NOMO-1 treated with DMSO at 0.1 percent for 48 hours (cell line): Measurements from ENCODE around the gene KRT13.
"Not testable (repeated sequence)": the region's sequence is repeated elsewhere in the genome, so short reads cannot be mapped to it uniquely, and the experiment has no call there.

Source experiments
- DNase-seq: peaks from one replicate; lab custom pipeline; 2025; ENCODE audit not compliant: unreplicated experiment; lab: John Stamatoyannopoulos, UW

Gene KRT13

GRCh38 chr17:41505007-41505808 lies at the start of gene KRT13:
TSS of gene KRT13 (minus strand) at chr17:41505612. CDS start at chr17:41505550, 62 bp downstream.
- no peak for DNase-seq

GRCh38 chr17:41553987-41554680 lies 48.7 kb upstream of the KRT13 start:
- DNase-seq = no peak

GRCh38 chr17:41553176-41553575 lies 47.8 kb upstream of the KRT13 start:
- no peak for DNase-seq

- DNase-seq = no peak
Observed at GRCh38 chr17:41552455-41552854, 47.0 kb upstream of the KRT13 start.

- DNase-seq = no peak
Observed at GRCh38 chr17:41551365-41551764, 46.0 kb upstream of the KRT13 start.

- DNase-seq = no peak
Observed at GRCh38 chr17:41549596-41550039, 44.2 kb upstream of the KRT13 start.

GRCh38 chr17:41548844-41549595 lies 43.6 kb upstream of the KRT13 start:
- DNase-seq = peak; percentile 77

GRCh38 chr17:41547921-41548843 lies 42.8 kb upstream of the KRT13 start:
- DNase-seq = peak; percentile 47

- no peak for DNase-seq
Observed at GRCh38 chr17:41547378-41547841, 42.0 kb upstream of the KRT13 start.

GRCh38 chr17:41546819-41547218 lies 41.4 kb upstream of the KRT13 start:
- no peak for DNase-seq

- no peak for DNase-seq
Observed at GRCh38 chr17:41545829-41546410, 40.5 kb upstream of the KRT13 start.

GRCh38 chr17:41544935-41545334 lies 39.5 kb upstream of the KRT13 start:
- DNase-seq = no peak

- no peak for DNase-seq
Observed at GRCh38 chr17:41544491-41544892, 39.1 kb upstream of the KRT13 start.

- not testable (repeated sequence) for DNase-seq
Observed at GRCh38 chr17:41542786-41543185, 37.4 kb upstream of the KRT13 start.

GRCh38 chr17:41542357-41542756 lies 36.9 kb upstream of the KRT13 start:
- no peak for DNase-seq

GRCh38 chr17:41540921-41541625 lies 35.7 kb upstream of the KRT13 start:
- DNase-seq = no peak

GRCh38 chr17:41539979-41540701 lies 34.7 kb upstream of the KRT13 start:
- no peak for DNase-seq

- no peak for DNase-seq
Observed at GRCh38 chr17:41539071-41539492, 33.7 kb upstream of the KRT13 start.

- no peak for DNase-seq
Observed at GRCh38 chr17:41538565-41538991, 33.2 kb upstream of the KRT13 start.
